Left renal pelvis (tissue), 4 donors: ENCODE results near the gene FBRSL1. TPM values are rescaled to one million over a fixed set of nuclear protein-coding genes. Genes with fewer than 3 reads are reported as not detected.
"Not testable (repeated sequence)": the region's sequence is repeated elsewhere in the genome, so short reads cannot be mapped to it uniquely, and the experiment has no call there.

Experiments used
- DNase-seq, 4 donors: peaks; one replicate each; pipeline ENCODE4 v3.0.0-alpha.2; 2013; ENCODE audit warnings: low read depth in 4 of 4, low spot score in 3 of 4
- polyA plus RNA-seq, 4 donors: library from polyadenylated mRNA; unstranded; fragments of 120-200 nt; gene quantifications; one replicate each; pipeline ENCODE4 v1.2.1, GENCODE V29; 2013; ENCODE audit not compliant: insufficient read length in 4 of 4

FBRSL1 gene
- polyA plus RNA-seq, 4 donors, result 34.5 to 93.9 (median 48.2) TPM

GRCh38 chr12:132469423-132469822 is 20.5 kb upstream of the FBRSL1 start:
- DNase-seq, result no peak

GRCh38 chr12:132470397-132470796 is 19.6 kb upstream of the FBRSL1 start:
- no peak for DNase-seq

DNA sequence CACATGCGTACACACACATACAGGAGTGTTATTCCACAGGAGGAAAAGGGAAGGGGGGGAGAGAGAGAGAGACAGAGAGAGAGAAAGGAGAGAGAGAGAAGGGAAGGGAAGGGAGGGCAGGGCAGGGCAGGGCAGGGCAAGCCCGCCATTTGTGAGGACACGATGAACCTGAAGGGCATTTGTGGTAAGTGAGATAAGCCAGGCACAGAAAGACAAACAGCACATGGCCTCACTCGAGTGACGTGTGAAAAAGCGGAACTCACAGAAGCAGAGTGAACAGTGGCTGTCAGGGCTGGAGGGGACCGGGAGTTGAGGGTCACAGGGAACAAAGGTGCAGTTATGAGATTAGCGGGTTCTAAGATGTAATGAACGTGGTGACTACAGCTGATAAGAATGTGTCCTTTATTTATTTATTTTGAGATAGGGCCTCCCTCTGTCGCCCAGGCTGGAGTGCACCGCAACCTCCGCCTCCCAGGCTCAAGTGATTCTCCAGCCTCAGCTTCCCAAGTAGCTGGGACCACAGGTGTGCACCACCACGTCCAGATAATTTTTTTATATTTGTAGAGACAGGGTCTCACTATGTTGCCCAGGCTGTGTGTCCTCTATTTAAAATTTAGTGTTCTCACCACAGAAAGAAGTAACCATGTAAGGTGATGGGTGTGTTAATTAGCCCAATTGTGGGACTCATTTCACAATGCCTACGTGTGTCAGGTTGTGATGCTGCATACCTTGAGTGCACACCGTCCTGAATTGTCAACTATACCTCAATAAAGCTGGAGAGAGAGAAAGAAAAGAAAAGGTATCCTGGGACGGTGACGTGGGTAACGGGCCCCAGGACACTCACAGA is 18.7 kb upstream of the FBRSL1 start:
- DNase-seq, result no peak

DNA sequence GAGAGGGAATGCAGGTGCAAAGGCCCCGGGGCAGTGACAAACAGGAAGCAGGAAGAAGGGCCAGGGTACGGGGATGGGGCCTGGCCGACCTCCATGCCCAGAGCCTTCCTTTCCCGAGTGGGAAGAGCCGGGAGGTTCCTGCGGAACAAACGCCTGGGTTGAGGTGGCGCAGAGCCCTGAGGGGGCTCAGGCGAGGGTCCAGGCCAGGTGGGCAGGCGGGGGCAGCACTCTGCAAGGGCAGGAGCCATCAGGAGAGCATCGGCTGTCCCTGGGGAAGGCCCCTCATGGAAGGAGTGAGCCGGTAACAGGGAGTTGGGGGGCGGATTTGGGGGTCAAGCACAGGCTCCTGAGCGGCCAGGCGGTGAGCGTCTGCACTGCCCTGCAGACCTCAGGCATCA is 18.1 kb upstream of the FBRSL1 start:
- no peak for DNase-seq

DNA sequence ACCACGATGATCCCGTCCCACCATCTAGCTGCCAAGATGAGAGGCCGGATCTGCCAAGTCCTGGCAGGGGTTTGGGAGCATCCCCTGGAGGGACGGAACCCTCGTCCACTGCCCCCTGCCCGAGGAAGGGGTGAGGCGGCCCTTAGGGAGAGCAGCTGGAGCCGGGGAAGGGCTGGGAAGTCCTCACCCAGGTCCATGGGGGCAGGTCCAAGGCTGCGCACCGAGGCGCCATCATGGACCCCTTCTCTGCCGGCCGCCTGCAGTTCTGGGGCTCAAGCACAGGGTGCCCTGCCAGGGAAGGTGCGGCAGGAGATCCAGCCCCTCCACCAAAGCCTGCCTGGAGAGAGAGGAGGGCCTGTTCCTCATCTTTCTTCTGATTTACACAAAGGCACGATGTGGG is 17.6 kb upstream of the FBRSL1 start:
- no peak for DNase-seq

DNA sequence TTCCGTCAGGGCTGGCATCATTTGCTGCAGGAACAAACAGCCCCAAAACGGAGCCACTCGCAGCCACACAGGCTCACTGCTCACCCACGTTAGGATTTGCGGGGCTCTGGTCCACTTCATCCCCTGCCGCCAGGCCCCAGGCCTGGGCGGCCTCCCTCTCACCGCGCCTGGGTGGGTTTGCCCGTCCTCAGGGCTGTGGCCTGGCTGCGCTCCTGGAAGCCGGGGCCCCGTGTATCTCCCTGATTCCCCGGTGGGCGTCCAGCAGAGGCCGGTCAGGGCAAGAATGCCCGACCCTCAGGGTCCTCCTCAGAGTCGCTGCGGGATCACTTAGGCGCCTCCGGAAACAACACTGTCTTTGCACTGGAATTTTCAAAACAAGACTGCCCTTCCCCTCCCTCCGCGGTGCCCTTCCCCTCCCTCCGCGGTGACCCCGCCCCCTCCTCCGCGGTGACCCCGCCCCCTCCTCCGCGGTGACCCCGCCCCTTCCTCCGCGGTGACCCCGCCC is 15.7 kb upstream of the FBRSL1 start:
- DNase-seq, result no peak

GRCh38 chr12:132474799-132475303 is 15.1 kb upstream of the FBRSL1 start:
- DNase-seq, result not testable (repeated sequence)

- DNase-seq, result no peak
These were observed 14.5 kb upstream of the FBRSL1 start for GRCh38 chr12:132475304-132476037.

- no peak for DNase-seq
These were observed 13.9 kb upstream of the FBRSL1 start for GRCh38 chr12:132476038-132476414.

DNA sequence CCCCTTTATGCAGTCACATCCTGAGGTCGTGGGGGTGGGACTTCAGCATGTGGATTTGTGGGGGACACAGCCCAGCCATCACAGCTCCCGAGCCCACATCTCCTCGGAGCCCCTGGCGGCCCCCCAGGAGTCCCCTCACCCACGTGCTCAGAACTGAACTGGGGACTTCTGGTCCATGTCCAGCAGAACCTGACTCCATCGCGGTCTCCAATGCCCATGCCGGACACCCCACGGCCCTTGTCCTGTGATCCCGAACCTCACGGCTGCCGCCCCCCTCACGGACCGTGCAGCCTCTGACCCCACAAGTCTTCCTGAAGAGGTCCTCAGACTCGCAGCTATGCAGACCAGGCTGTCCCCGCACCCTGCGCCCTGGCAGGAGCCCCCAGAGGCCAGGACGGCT is 13.5 kb upstream of the FBRSL1 start:
- DNase-seq, result no peak

- DNase-seq, result no peak
These were observed 12.8 kb upstream of the FBRSL1 start for GRCh38 chr12:132477017-132477702.

- no peak for DNase-seq
These were observed 12.1 kb upstream of the FBRSL1 start for GRCh38 chr12:132477703-132478432.

DNA sequence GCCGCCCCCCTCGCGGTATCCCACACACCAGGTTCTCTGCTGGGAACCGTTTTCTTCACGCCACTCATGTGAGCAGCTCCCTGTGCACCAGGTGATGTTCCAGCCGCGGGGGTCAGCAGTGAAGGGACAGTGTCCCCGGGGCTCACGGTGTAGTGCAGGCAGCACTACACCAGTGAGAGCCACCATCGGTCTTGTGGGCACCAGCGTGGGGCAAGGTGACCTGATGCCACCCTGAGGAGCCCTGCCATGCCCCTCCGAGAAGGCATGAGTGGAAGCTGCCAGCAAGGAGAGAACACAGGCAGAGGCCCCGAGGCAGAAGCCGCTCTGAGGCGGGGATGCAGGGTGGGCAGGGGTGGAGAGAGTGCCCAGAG is 11.5 kb upstream of the FBRSL1 start:
- DNase-seq, result no peak

DNA sequence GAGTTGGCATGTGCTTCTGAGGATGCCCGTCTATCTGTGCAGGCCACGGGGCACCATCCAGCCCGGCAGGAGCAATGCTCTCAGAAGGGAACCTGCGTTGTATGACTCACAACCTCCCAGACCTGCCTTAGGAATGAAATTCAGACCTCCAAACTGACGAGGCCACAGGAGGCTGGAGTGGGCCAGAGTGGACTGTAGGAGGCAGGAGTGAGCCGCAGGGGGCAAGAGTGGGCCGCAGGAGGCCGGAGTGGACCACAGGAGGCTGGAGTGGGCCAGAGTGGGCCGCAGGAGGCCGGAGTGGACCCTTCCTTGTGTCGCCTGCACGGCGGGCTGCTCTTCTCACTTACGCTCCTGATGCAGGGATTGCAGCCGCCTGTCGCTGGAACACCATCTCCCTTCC is 11.1 kb upstream of the FBRSL1 start:
- no peak for DNase-seq

GRCh38 chr12:132479291-132479690 is 10.7 kb upstream of the FBRSL1 start:
- DNase-seq, result no peak

DNA sequence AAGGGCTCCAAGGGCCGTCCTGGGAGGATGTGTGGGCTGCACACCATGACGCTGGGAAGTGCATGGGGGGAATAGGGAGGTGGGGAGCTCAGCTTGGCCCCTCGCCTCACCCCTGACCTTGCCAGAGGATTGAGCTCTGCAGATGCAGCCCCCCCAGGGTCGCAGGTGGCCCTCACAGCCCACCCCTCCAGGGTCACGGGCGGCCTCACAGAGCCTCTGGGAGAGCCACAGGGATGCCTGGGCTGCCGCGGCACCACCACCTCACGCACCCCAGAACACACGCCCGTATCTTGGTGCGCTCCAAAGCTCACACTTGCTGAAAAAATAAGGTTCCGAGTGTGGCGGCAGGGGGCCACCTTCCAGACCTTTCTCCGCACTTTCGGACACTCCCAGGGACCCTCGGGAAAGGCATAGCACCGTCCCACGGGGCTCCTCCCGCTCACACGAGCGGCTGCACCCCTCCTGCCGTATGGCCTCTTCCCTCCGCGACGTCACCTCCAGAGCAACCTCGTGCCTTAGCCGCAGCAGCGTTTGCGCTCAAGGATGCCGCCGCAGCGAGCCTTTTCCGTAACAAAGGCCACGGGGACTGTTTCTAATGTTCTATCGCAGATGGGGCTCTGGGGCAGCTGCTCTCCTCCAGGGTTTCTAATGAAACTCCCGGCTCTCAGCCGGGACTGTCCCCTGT is 9.9 kb upstream of the FBRSL1 start:
- no peak for DNase-seq

DNA sequence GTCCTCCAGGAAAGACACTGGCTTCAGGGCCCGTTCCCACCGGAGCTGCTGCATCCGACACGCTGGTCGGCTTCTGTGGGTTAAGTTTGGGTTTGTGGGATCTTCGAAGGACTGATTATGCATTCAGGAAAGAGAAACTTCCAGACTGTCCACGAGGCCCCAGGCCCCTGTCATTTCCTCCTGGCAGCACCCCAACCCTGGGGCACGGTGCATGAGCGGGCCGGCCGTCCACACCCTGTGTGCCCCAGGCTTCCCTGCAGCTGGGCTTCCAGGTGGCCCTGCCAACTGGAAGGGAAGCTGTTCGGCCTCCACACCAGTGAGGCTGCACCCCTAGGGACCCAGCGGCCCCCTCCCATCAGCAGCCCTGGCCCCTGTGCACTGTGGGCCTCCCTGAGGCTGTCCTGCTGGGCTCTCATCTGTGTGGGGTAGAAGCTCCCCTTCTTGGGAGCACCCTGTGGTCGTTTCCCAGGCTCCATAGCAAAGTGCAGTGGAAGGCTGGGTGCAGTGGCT is 9.3 kb upstream of the FBRSL1 start:
- no peak for DNase-seq

DNA sequence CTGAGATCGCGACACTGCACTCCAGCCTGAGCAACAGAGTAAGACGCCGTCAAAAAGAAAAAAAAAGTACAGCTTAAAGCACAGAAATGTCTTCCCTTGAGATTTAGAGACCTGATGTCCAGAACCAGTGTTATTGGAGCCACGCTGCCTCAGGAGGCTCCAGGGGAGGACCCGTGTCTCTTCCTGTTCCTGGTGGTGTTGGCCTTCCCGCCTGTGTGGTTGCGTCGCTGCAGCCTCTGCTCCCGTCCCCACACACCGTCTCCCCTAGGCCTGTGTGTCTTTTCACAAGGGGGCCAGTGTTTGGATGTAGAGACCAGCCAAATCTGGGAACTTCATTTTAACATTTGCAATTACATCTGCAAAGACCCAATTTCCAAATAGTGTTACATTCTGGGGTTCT is 8.6 kb upstream of the FBRSL1 start:
- no peak for DNase-seq
